ENCODE data around the gene THAP6. TPM values are rescaled to one million over a fixed set of nuclear protein-coding genes. Genes with fewer than 3 reads are reported as not detected.

Gene THAP6, protein sequence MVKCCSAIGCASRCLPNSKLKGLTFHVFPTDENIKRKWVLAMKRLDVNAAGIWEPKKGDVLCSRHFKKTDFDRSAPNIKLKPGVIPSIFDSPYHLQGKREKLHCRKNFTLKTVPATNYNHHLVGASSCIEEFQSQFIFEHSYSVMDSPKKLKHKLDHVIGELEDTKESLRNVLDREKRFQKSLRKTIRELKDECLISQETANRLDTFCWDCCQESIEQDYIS
- total RNA-seq: 10 to 100 TPM; 17.8 to 19.6 TPM

DNA sequence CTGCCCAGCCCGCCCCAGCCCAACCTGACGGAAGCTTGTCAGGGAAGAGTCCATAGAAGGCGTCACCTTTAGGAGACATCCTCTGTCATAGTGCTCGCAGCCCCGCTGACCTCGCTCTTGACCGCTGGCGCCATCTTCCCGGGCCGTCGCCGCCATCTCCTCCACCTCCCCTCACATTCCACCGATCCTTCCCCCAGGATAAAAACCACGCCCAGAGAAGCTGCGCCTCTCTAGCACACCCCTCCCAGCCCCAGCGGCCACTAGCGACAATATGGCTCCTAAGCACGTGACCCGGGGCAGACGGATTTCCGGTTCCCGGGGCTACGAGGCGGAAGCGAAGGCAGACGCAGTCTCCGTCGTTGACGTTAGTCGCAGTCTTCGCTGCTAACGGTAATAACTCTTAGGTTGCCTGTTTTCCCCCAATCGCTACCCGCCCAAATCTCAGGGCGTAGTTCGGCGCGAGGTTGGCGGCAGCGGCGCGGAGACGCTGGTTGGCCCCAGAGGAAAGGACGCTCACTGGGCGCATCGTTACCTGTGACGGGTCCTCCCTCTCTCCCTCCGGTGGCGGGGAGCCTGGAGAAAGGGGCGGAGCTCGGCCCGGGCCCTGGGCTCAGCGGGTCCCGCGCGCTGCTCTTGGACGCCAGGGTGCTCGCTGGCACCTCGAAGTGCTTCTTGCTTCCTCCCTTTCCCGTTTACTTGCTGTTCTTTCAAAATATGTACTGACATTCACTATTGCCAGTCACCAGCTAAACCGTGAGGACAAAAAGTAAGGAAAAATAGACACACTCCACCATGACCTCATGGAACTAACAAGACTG lies at the start of gene THAP6, which contains the start of gene RCHY1:
Gene THAP6, plus strand, starts transcription at position 343 of the 818 bp plus-strand sequence. CDS start 980 bp downstream, outside the sequence.
Gene RCHY1, minus strand, starts transcription at position 273 of the 818 bp plus-strand sequence. Its CDS starts 117 bp downstream, at position 156.
- Mint-ChIP-seq H3K9me3 (peaks cover 4% of the 10 kb centered on the region), H3K27ac (peak within 1 kb of the TSS; percentile 99), H3K36me3 (ENCODE audit: low read depth) (peaks cover 36% of the 10 kb centered on the region), H3K27me3 (no peaks in the 10 kb centered on the region), H3K4me3 (no peak within 1 kb of the TSS), H3K4me1 (peaks cover 46% of the 10 kb centered on the region)
- peak; percentile 95 for DNase-seq
- ChIA-PET POLR2A (interaction anchor here (0.6 to 1.3 kb wide), 3 partner anchors 12 to 1307 kb away, joined by 3 read pairs; partner anchors contain the start of gene USO1), CTCF (interaction anchor here (1.2 to 3.3 kb wide), 4 partner anchors 13 to 55 kb away, joined by 3 to 15 read pairs (median 8); partner anchors contain the start of gene ODAPH)

DNA sequence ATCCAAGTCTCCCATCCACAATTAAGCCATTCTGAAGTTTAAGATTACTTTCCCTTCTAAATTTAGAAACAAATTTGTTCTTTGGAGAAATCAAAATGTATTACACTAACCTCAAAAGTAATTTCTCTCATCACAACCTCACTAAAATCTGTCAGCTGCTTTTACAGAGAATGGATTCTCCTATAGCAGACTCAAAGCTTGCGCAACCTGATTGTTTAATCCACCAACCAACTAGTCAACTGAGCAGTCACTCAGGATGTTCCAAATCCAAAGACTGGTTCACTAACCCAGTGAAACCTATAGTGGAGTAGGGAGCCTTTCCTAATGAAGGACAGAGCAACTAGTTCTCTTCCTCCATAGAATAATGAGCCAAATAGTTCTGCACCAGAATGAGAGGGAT lies 44.4 kb upstream of the THAP6 start:
- Mint-ChIP-seq H3K9me3 (no peaks in the 10 kb centered on the region), H3K27me3 (peaks cover 7% of the 10 kb centered on the region), H3K36me3 (ENCODE audit: low read depth) (peaks cover 4% of the 10 kb centered on the region), H3K27ac (no peak overlapping the region), H3K4me3 (no peak overlapping the region), H3K4me1 (no peaks in the 10 kb centered on the region)
- CTCF ChIA-PET: no interaction called here
- DNase-seq: no peak
- POLR2A ChIA-PET: no interaction called here

DNA sequence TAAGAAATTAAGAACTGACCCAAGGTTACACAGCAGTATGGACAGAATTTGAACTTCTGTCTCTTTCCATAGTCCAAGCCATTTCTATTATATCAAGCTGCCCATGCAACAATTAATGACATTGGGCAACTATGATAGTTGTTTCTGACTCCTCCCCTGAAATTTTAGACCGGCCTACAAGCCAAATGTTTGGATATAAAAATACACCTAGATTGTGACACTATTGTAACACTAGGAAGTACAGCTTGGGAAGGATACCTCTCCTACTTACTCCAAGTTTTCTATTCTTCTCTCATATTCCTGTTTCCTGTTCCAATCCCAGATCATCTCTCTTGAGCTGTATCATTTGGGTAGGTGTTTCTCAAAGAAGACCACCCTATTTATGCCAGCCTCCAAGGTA lies 43.5 kb upstream of the THAP6 start:
- ChIA-PET POLR2A (no interaction called here), CTCF (no interaction called here)
- Mint-ChIP-seq H3K27ac (no peak overlapping the region), H3K4me3 (no peak overlapping the region), H3K4me1 (no peaks in the 10 kb centered on the region), H3K27me3 (peaks cover 1% of the 10 kb centered on the region), H3K36me3 (ENCODE audit: low read depth) (peaks cover 4% of the 10 kb centered on the region), H3K9me3 (no peaks in the 10 kb centered on the region)
- no peak for DNase-seq

DNA sequence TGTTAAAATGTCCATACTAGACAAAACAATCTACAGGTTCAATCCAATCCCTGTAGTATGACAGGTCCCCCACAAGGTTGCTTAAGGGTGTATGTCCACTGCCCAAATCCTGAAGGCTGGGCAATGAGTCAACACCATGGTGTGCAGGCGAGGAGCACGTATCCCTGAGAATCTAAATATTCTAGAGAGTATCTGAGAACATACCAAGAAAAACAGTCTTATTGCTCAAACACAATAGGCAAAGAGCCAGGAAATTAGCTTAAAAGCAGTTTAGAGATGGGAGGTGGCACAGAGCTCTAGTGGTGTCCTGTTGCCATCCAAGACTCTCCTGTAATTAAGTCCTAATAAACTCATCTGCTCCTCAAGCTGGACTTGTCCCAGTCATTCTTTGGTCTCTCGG lies 37.1 kb upstream of the THAP6 start:
- Mint-ChIP-seq H3K36me3 (ENCODE audit: low read depth) (peaks cover 51% of the 10 kb centered on the region), H3K9me3 (peaks cover 9% of the 10 kb centered on the region), H3K4me3 (no peak overlapping the region), H3K27me3 (no peaks in the 10 kb centered on the region), H3K27ac (no peak overlapping the region), H3K4me1 (no peaks in the 10 kb centered on the region)
- CTCF ChIA-PET: no interaction called here
- POLR2A ChIA-PET: no interaction called here
- DNase-seq: no peak

DNA sequence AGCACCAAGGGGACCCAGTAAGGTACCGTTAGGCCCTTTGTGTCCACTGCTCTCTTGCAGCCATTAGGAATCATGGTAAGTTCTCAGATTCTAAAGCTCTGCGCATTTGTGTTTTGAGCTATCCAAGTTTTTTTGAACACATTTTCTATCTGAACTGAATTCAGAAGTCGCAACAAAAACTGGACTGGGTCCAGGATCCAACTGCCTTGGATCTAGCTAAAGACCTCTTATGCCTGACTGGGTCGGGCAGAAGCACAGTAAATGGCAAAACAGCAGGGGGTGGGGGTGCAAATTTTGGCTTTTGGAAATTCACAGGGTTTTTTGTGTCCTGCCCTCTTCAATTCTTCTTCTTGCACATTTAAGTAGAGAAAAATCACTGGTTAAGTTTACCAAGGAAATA lies 30.1 kb upstream of the THAP6 start:
- ChIA-PET CTCF (no interaction called here), POLR2A (no interaction called here)
- Mint-ChIP-seq H3K4me3 (no peak overlapping the region), H3K27me3 (no peaks in the 10 kb centered on the region), H3K36me3 (ENCODE audit: low read depth) (peaks cover 37% of the 10 kb centered on the region), H3K9me3 (no peaks in the 10 kb centered on the region), H3K4me1 (no peaks in the 10 kb centered on the region), H3K27ac (no peak overlapping the region)
- no peak for DNase-seq

DNA sequence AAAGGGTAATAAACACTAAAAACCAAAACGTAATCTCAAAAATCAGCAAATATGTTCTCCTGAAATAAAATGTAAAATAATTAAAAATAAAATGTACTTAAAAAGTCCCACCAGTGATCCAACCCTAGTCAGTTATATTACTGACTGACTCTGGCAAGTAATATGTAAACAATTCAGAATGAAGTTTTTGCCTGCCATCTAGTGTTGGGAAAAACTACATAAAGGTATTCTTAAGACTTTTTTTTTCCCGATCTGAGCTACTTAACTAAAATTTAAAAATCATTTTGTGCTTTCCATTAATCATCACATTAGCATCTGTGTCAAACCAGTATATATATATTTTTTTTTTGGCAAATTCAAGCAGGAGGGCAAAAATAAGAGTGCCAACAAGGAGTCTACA lies 24.1 kb upstream of the THAP6 start:
- ChIA-PET POLR2A (no interaction called here), CTCF (no interaction called here)
- no peaks in the 10 kb centered on the region for H3K9me3 Mint-ChIP-seq
- DNase-seq: no peak
- no peaks in the 10 kb centered on the region for H3K27me3 Mint-ChIP-seq
- H3K4me1 Mint-ChIP-seq: no peaks in the 10 kb centered on the region
- H3K27ac Mint-ChIP-seq: no peak overlapping the region
- H3K36me3 Mint-ChIP-seq (ENCODE audit: low read depth): peaks cover 19% of the 10 kb centered on the region
- no peak overlapping the region for H3K4me3 Mint-ChIP-seq

DNA sequence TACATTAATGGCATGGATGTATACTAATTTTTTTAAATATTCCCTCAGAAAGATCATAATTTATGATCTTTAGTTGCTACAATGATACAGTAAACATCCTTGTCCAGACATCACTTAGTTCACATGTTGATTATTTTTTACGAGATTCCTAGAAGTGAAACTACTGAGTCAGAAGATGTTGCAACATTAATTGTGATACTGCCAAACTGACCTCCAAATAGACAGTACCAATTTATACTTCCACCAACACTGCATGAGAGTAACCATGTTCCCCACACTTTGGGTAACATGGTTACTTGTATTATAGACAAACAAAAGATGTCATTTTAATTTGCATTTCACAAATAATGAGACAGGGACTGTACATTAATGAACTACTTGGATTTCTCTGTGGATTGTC lies 19.7 kb upstream of the THAP6 start:
- Mint-ChIP-seq H3K27ac (no peak overlapping the region), H3K4me1 (peaks cover 16% of the 10 kb centered on the region), H3K27me3 (no peaks in the 10 kb centered on the region), H3K9me3 (peaks cover 4% of the 10 kb centered on the region), H3K4me3 (no peak overlapping the region), H3K36me3 (ENCODE audit: low read depth) (peaks cover 44% of the 10 kb centered on the region)
- ChIA-PET CTCF (no interaction called here), POLR2A (no interaction called here)
- no peak for DNase-seq

DNA sequence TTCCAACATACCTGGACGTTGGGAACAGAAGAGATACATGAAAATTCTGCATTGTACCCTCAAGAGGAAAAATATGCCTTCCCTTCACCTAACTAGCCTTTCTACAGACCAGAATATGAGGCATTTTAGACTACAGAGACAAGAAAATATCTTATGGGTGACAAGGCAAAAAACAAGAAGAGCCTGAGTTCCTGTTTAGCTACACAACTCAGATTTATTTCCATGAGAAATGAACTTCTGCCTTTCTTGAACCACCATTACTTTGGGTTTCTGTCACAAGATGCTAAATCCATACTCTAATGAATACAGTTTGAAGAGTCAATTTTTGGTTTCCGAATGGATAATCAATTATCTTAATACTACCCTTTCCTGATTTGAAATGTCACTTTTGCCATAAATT lies 18.8 kb upstream of the THAP6 start:
- peaks cover 48% of the 10 kb centered on the region for H3K36me3 Mint-ChIP-seq (ENCODE audit: low read depth)
- H3K27ac Mint-ChIP-seq: no peak overlapping the region
- H3K27me3 Mint-ChIP-seq: no peaks in the 10 kb centered on the region
- H3K9me3 Mint-ChIP-seq: peaks cover 4% of the 10 kb centered on the region
- POLR2A ChIA-PET: no interaction called here
- CTCF ChIA-PET: interaction anchor here (0.6 kb wide), 1 partner anchor 11 kb away, joined by 4 read pairs; no protein-coding TSS in a partner anchor
- peaks cover 19% of the 10 kb centered on the region for H3K4me1 Mint-ChIP-seq
- no peak for DNase-seq
- H3K4me3 Mint-ChIP-seq: no peak overlapping the region

DNA sequence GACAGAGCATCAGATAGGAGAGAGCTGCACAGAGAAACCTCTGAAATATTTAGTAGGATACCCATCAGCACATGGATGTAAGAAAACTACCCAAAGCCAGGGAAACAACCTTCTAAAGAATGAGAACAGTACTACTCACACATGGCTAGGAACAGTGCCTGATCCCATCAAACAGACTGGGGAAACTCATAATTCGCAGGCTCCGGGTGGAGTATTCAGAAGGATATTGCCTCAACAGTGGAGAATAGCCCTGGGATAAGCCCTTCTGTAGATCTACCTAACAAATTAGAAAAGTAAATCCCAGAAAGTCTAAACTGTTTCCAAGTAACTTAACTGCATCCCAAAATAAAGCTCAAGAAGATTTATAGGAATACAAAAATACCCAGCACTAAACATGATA lies 17.9 kb upstream of the THAP6 start:
- Mint-ChIP-seq H3K4me1 (peaks cover 19% of the 10 kb centered on the region), H3K27ac (no peak overlapping the region), H3K4me3 (no peak overlapping the region), H3K9me3 (peaks cover 4% of the 10 kb centered on the region), H3K36me3 (ENCODE audit: low read depth) (peaks cover 46% of the 10 kb centered on the region), H3K27me3 (no peaks in the 10 kb centered on the region)
- DNase-seq: no peak
- CTCF ChIA-PET: interaction anchor here (0.6 kb wide), 1 partner anchor 10 kb away, joined by 4 read pairs; no protein-coding TSS in a partner anchor
- POLR2A ChIA-PET: no interaction called here

DNA sequence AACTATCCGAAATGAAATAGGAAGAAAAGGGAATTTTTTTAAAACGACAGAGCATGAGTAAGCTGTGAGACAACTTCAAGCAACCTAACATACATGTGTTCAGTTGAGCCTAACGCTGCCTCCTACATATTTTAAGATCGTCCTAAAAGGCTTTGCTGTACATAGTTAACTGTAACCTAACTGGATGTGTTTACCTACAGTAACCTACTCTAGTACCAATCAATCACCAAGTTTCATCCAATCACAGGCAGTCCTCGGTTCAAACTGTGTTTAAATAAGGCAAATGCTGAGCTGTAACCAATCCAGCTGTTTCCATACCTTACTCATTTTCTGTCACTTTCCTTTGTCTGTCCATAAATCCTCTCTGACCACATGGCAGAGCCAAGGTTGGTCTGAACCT lies 17.1 kb upstream of the THAP6 start:
- H3K4me3 Mint-ChIP-seq: no peak overlapping the region
- H3K36me3 Mint-ChIP-seq (ENCODE audit: low read depth): peaks cover 46% of the 10 kb centered on the region
- DNase-seq: no peak
- POLR2A ChIA-PET: no interaction called here
- H3K27ac Mint-ChIP-seq: no peak overlapping the region
- peaks cover 19% of the 10 kb centered on the region for H3K4me1 Mint-ChIP-seq
- H3K27me3 Mint-ChIP-seq: no peaks in the 10 kb centered on the region
- H3K9me3 Mint-ChIP-seq: peaks cover 4% of the 10 kb centered on the region
- CTCF ChIA-PET: no interaction called here

DNA sequence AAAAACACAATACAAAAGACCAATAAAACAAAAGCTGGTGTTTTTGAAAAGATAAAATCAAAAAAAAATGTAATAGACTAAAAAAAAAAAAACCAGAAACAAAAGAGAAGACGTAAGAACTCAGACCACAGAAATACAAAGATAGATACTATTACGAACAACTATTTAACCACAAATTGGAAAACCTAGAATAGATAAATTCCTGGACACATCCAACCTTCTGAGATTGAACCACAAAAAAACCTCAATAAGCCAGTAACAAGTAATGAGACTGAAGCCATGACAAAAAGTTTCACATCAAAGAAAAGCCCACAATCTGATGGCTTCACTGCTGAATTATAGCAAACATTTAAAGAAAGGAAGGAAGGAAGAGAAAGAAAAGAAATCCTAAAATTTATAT lies 16.2 kb upstream of the THAP6 start:
- Mint-ChIP-seq H3K36me3 (ENCODE audit: low read depth) (peaks cover 52% of the 10 kb centered on the region), H3K27ac (no peak overlapping the region), H3K27me3 (no peaks in the 10 kb centered on the region), H3K9me3 (peaks cover 4% of the 10 kb centered on the region), H3K4me3 (no peak overlapping the region), H3K4me1 (peaks cover 19% of the 10 kb centered on the region)
- ChIA-PET POLR2A (no interaction called here), CTCF (no interaction called here)
- DNase-seq: no peak

DNA sequence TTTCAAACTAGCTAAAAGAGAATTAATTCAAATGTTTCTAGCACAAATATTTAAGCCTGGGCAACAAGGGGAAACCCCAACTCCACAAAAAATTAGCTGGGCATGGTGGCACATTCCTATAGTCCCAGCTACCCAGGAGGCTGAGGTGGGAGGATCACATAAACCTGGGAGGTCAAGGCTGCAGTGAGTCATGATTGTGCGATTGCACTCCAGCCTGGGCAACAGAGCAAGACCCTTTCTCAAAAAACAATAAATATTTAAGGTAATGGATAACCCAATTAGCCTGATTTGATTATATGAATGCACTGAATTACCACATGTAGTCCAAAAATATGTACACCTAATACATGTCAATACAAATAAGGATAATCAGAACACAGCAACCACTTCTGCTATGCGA lies 14.4 kb upstream of the THAP6 start:
- peaks cover 4% of the 10 kb centered on the region for H3K9me3 Mint-ChIP-seq
- ChIA-PET POLR2A (no interaction called here), CTCF (interaction anchor here (2.2 kb wide), 1 partner anchor 14 kb away, joined by 11 read pairs; the partner anchor contains the start of genes RCHY1 and THAP6)
- H3K36me3 Mint-ChIP-seq (ENCODE audit: low read depth): peaks cover 60% of the 10 kb centered on the region
- no peak for DNase-seq
- H3K27ac Mint-ChIP-seq: no peak overlapping the region
- no peaks in the 10 kb centered on the region for H3K27me3 Mint-ChIP-seq
- H3K4me3 Mint-ChIP-seq: no peak overlapping the region
- H3K4me1 Mint-ChIP-seq: peaks cover 19% of the 10 kb centered on the region

DNA sequence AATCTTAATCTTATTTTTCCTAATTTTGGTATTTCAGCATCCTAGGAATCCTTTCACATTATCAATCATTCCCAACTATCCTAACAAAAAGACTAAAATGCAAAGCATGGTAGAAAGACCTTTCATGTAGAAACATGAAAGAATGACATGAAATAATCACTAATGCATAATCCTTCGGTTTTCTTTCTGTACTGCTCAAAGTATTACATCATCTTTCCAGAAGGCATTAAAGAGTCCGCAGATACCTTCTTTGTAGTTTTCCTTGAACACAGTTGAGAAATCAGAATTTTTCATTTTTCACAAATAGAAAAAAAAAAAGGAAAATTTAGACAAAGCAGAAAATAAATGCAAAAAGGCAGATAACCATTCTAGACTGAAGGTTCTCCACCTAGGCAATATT lies 11.6 kb upstream of the THAP6 start:
- Mint-ChIP-seq H3K36me3 (ENCODE audit: low read depth) (peaks cover 66% of the 10 kb centered on the region), H3K9me3 (peaks cover 4% of the 10 kb centered on the region), H3K4me1 (peaks cover 14% of the 10 kb centered on the region), H3K4me3 (no peak overlapping the region), H3K27ac (no peak overlapping the region), H3K27me3 (no peaks in the 10 kb centered on the region)
- no peak for DNase-seq
- ChIA-PET POLR2A (no interaction called here), CTCF (no interaction called here)

All from activated CD4-positive, alpha-beta T cell treated with anti-CD3 and anti-CD28 coated beads, Interleukin-2, amount 10 ng/mL, durations not matched to agents 7 days and 5 days (primary cell).